GM12875 (cell line): ENCODE data around the gene SRMS.
"Not testable (repeated sequence)": the region's sequence is repeated elsewhere in the genome, so short reads cannot be mapped to it uniquely, and the experiment has no call there.

Source experiments
- H3K4me3 ChIP-seq: one replicate; pipeline ENCODE4 v1.5.1; 2011; ENCODE audit warnings: low read depth, low read length, control low read depth
- TF ChIP-seq, protein P1 (sequence below): IDR thresholded peaks from 2 replicates; pipeline ENCODE4 v1.5.1; 2011; ENCODE audit warnings: low read depth, mild to moderate bottlenecking, control low read depth, inconsistent platforms, low read length, moderate library complexity, borderline replicate concordance; ENCODE audit not compliant: insufficient read depth

Gene SRMS

DNA sequence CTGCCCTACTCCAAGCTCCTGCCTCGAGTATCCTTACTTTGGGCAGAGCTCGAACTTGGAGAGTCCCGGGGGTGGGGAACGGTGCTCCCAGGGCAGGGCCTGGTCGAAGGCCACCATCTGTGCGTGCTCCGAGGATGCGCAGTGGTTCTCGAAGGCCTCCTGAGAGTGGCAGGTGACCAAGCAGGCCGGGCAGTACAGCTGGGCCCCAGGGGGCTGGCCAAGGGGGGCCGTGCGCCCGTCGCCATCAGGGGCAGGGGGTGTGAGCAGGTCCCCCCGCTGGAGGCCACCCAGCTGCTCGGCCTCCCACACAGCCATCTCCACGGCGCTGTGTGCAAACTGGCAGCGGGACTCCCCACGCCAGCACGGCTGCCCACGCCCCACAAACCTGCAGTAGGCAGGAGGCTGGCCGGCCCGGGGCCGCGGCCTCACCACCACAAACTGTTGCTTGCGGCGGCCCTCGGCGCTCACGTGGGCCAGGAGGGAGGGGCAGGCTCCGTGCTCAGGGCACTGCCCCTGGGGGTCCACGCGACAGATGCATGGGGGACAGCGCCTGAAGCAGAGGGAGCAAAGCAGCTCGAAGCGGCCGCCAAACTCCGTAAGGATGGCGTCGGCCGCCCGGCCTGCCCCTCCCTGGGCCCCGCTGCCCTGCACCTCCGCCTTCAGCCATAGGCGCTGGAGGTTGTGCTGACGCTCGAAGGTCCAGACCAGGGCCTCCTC lies 24.7 kb upstream of the SRMS start:
- H3K4me3 ChIP-seq, result no peak overlapping the region
- TF ChIP-seq, protein P1, sequence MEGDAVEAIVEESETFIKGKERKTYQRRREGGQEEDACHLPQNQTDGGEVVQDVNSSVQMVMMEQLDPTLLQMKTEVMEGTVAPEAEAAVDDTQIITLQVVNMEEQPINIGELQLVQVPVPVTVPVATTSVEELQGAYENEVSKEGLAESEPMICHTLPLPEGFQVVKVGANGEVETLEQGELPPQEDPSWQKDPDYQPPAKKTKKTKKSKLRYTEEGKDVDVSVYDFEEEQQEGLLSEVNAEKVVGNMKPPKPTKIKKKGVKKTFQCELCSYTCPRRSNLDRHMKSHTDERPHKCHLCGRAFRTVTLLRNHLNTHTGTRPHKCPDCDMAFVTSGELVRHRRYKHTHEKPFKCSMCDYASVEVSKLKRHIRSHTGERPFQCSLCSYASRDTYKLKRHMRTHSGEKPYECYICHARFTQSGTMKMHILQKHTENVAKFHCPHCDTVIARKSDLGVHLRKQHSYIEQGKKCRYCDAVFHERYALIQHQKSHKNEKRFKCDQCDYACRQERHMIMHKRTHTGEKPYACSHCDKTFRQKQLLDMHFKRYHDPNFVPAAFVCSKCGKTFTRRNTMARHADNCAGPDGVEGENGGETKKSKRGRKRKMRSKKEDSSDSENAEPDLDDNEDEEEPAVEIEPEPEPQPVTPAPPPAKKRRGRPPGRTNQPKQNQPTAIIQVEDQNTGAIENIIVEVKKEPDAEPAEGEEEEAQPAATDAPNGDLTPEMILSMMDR, result no peak

DNA sequence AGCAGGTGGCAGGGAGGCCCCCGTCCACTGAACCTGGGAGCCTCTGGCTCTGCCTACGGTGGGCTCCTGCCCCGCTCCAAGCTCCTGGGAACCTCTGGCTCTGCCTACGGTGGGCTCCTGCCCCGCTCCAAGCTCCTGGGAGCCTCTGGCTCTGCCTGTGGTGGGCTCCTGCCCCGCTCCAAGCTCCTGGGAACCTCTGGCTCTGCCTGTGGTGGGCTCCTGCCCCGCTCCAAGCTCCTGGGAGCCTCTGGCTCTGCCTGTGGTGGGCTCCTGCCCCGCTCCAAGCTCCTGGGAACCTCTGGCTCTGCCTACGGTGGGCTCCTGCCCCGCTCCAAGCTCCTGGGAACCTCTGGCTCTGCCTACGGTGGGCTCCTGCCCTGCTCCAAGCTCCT lies 23.5 kb upstream of the SRMS start:
- not testable (repeated sequence) for H3K4me3 ChIP-seq

DNA sequence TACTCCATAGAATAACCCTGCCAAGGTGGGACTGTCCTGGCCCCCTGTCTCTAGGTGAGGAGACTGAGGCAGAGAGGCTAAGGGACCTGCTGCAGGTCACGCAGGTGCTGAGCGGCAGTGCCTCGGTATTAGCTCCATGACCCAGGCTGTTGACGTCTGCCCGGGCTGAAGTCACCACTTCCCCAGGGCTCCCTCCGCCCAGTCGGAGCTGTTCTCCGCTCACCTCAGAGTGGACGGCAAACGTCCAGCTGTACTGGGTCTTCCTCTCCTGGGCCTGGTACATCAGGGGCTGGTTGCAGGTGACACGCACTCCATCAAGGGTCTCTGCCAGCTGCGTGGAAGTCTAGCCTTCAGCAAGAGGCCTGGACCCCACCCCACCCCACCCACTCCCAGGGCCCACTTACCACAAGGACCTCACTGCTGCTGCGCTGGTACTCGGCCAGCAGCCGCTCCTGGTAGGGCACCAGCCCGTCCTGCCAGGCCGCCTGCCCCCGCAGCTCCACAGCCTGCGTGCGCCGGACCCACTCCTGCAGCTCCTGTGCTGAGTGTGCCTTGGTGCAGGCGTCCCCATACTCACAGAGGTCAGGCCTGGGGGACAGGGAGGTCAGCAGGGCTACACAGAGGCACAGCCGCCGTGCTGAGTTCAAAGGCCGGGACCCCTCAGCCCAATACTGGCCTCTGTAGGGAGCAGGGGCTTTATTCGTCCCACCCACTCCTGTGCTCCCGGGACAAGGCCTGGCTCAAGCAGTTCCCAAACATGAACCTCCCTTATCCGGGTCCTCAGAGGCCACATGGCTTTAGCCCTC lies 22.9 kb upstream of the SRMS start:
- TF ChIP-seq, protein P1, result no peak
- no peak overlapping the region for H3K4me3 ChIP-seq

DNA sequence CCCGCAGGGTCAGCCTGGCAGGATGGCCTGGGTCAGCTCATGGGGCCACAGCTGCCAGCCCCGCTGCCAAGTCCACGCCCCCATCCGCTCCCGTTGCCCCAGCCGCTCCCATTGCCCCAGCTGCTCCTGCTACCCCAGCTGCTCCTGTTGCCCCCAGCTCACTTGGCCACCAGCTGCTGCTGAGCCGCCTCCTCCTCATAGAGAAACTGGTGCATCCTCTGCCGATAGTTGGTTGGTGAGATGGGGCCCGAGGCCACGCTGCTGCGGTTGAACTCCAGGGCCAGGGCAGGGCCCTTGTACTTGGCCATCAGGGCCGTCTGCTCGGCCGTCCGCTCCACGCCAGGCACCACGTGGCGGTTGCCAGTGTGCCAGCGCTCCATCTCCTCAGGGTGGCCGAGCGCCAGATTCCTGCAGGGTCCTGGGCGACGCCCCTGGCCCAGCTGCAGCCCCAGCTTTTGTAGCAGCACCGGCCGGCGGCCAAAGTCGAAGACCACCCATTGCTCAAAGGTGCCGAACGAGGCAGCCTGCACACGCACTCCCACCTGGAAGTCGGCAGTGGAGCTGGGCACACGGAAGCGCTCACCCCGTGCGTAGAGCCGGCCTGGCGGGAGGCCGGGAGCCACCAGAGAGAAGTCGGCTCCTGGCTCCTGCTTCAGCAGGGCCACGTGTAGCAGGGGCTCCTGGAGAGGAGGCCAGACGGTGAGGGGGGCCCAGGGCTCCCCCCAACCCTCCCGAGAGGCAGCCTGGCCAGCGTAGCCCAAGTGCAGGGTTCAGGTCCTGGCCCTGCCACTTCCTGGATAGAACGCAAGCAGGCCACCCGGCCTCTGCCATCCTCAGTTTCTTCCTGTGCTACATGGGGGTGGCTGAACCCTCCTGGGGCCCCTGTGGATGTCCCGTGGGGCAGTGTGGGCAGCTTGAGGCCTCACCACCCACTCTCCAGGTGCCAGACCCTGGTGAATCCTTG lies 21.7 kb upstream of the SRMS start:
- no peak overlapping the region for H3K4me3 ChIP-seq
- TF ChIP-seq, protein P1, result no peak

DNA sequence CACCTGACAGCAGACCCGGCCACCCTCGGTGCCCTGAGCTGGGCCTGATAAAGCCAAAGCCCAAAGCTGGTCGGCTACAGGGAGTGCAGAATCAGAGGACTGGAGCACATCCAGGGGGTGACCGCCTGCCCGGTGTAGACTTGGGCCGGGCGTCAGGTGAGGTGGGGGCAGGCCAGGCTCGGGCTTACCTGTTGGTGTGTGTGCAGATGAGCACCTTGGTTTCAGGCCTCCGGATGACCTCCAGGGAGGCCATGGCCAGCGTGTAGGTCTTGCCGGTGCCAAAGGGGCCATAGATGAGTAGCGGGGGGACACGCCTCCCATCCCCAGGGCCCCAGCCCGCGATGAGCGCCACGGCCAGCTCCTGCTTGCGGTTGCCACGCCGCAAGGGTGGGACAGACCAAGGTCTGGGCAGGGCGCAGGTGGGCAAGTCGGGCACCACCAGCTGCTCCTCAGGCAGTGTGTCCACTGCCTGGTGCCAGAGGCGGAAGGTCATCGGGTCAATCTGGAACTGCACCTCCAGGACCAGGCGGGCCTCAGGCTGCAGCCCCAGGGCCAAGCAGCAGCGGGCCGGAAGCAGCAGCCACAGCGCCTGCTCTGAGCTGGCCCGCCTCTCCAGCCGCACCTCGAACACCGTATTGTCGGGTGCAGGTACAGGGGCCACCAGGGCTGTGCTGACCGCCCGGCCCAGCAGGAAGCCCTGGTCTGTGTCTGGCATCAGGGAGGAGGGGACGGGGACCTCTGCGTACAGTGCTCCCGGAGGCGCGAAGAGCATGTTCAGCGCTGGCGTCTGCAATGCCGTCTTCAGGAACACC lies 20.8 kb upstream of the SRMS start:
- TF ChIP-seq, protein P1, result no peak

DNA sequence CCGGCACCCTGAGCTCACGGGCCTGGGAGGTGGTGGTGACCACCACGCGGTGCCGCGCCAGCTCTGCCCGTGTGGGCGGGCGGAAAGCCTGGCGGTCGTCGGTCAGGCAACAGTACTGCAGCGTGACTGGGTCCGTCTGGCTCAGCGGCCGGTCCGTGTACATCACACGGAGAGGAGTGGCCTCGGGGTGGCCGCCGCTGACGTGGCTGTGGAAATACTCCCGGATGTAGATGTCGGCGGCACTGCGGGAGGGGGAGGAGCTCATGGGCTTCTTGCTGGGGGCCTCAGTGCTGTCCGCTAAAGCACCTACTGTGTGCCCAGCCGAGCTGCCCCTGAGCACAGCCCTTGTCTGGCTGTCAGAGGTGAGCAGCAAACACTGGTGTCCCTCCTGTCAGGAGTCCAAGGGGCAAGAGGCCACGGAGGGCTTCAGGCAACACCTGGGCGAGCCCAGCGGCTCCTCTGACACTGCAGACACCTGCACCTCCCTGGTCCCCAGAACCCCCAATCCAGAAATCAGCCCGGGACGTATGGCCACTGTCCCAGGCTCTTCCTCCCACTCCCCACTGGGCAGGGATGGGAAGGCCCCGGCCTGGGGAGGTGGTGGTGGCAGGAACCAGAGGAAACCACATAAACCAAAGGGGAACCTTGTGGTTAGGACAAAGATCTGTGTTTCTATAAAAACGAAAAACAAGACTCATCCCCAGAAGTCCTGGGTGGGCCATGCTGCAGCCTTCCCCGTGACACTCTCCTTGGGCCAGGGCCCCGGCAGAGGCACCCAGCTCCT lies 20.0 kb upstream of the SRMS start:
- TF ChIP-seq, protein P1, result no peak
- peak overlapping the region; percentile 6 for H3K4me3 ChIP-seq

More for the DNA sequence above, 20.8 kb upstream of the SRMS start:
- H3K4me3 ChIP-seq, result peak overlapping the region; percentile 21
